HG03354 (cell line): ENCODE data around the gene UBE2N.
"Not testable (repeated sequence)": the region's sequence is repeated elsewhere in the genome, so short reads cannot be mapped to it uniquely, and the experiment has no call there.

Experiments used
- ATAC-seq: cut with Tn5 transposase; IDR thresholded peaks from one replicate; pipeline ENCODE4 v1.9.1; 2021; ENCODE audit warnings: mild to moderate bottlenecking; ENCODE audit not compliant: unreplicated experiment, poor library complexity, severe bottlenecking

The UBE2N gene

GRCh38 chr12:93387780-93388179 is 54.0 kb downstream of the UBE2N start:
- no peak for ATAC-seq

GRCh38 chr12:93381976-93382437 is 59.7 kb downstream of the UBE2N start:
- ATAC-seq, result not testable (repeated sequence)

- ATAC-seq, result no peak
These were observed 60.4 kb downstream of the UBE2N start for GRCh38 chr12:93381161-93381975.

- ATAC-seq, result no peak
These were observed 61.1 kb downstream of the UBE2N start for GRCh38 chr12:93380480-93381121.

GRCh38 chr12:93379981-93380361 is 61.8 kb downstream of the UBE2N start:
- ATAC-seq, result no peak

- no peak for ATAC-seq
These were observed 62.3 kb downstream of the UBE2N start for GRCh38 chr12:93379326-93379980.

GRCh38 chr12:93378998-93379325 is 62.8 kb downstream of the UBE2N start:
- ATAC-seq, result no peak

- peak; percentile 52 for ATAC-seq
These were observed 63.4 kb downstream of the UBE2N start for GRCh38 chr12:93378196-93378997.

GRCh38 chr12:93377252-93378195 is 64.2 kb downstream of the UBE2N start, which contains the start of gene NUDT4:
Gene NUDT4, plus strand, starts transcription at chr12:93377925. Its CDS starts 398 bp downstream, at chr12:93378323.
- peak; percentile 79 for ATAC-seq

GRCh38 chr12:93376436-93377251 is 65.1 kb downstream of the UBE2N start:
- no peak for ATAC-seq

- no peak for ATAC-seq
These were observed 65.8 kb downstream of the UBE2N start for GRCh38 chr12:93375906-93376305.

- no peak for ATAC-seq
These were observed 67.6 kb downstream of the UBE2N start for GRCh38 chr12:93373961-93374656.

- ATAC-seq, result no peak
These were observed 70.8 kb downstream of the UBE2N start for GRCh38 chr12:93370947-93371346.

- ATAC-seq, result no peak
These were observed 72.2 kb downstream of the UBE2N start for GRCh38 chr12:93369505-93369904.

- ATAC-seq, result no peak
These were observed 73.0 kb downstream of the UBE2N start for GRCh38 chr12:93368766-93369165.

GRCh38 chr12:93366422-93366821 is 75.3 kb downstream of the UBE2N start:
- no peak for ATAC-seq

GRCh38 chr12:93365616-93366405 is 75.9 kb downstream of the UBE2N start:
- ATAC-seq, result no peak
